ENCODE data around the gene PIGP.

Gene PIGP

GRCh38 chr21:37082375-37082774 is 9.5 kb upstream of the PIGP start:
- Histone ChIP-seq H3K27ac (no peak overlapping the region), H3K4me3 (no peak overlapping the region), H3K9ac (ENCODE audit: insufficient read length) (no peak overlapping the region), H3K9me3 (ENCODE audit: low read depth, low read length) (peaks cover 8% of the 10 kb centered on the region; the same call in 1 of the 2 replicates), H3K36me3 (ENCODE audit: insufficient read depth, low read length) (peaks cover 6% of the 10 kb centered on the region; the same call in 1 of the 2 replicates)
- TF ChIP-seq FOXP2 (optimal IDR thresholded peaks at IDR 0.05; ENCODE audit: control extremely low read depth, extremely low read length, insufficient read depth) (no peak), EZH2 (IDR thresholded peaks at IDR 0.05) (no peak), POLR2AphosphoS5 (IDR thresholded peaks at IDR 0.05; ENCODE audit: borderline replicate concordance, low read depth, low read length) (no peak)
- DNase-seq (ENCODE audit: low read depth, low spot score): no peak

- 0 out of 2 replicates have a peak, but pooled peaks cover 9% of the 10 kb centered on the region for H3K36me3 ChIP-seq (ENCODE audit: insufficient read depth, low read length)
- DNase-seq (ENCODE audit: low read depth, low spot score): no peak
- no peak overlapping the region for H3K27ac ChIP-seq
- TF ChIP-seq FOXP2 (optimal IDR thresholded peaks at IDR 0.05; ENCODE audit: control extremely low read depth, extremely low read length, insufficient read depth): no peak
- TF ChIP-seq POLR2AphosphoS5 (IDR thresholded peaks at IDR 0.05; ENCODE audit: borderline replicate concordance, low read depth, low read length): no peak
- TF ChIP-seq EZH2 (IDR thresholded peaks at IDR 0.05): no peak
- peaks cover 8% of the 10 kb centered on the region; the same call in 1 of the 2 replicates for H3K9me3 ChIP-seq (ENCODE audit: low read depth, low read length)
- H3K9ac ChIP-seq (ENCODE audit: insufficient read length): no peak overlapping the region
- H3K4me3 ChIP-seq: no peak overlapping the region
Observed at GRCh38 chr21:37079211-37079824, 6.4 kb upstream of the PIGP start.

GRCh38 chr21:37077403-37077802 is 4.5 kb upstream of the PIGP start:
- H3K9me3 ChIP-seq (ENCODE audit: low read depth, low read length): peaks cover 8% of the 10 kb centered on the region; the same call in 1 of the 2 replicates

GRCh38 chr21:37076087-37076850 is 3.4 kb upstream of the PIGP start:
- Histone ChIP-seq H3K9me3 (ENCODE audit: low read depth, low read length) (peaks cover 8% of the 10 kb centered on the region; the same call in 1 of the 2 replicates), H3K36me3 (ENCODE audit: insufficient read depth, low read length) (0 out of 2 replicates have a peak, but pooled peaks cover 6% of the 10 kb centered on the region), H3K27ac (no peak overlapping the region), H3K4me3 (no peak overlapping the region), H3K9ac (ENCODE audit: insufficient read length) (no peak overlapping the region)
- no peak for DNase-seq (ENCODE audit: low read depth, low spot score)
- TF ChIP-seq POLR2AphosphoS5 (IDR thresholded peaks at IDR 0.05; ENCODE audit: borderline replicate concordance, low read depth, low read length) (no peak), EZH2 (IDR thresholded peaks at IDR 0.05) (no peak), FOXP2 (optimal IDR thresholded peaks at IDR 0.05; ENCODE audit: control extremely low read depth, extremely low read length, insufficient read depth) (no peak)

More at GRCh38 chr21:37077403-37077802, 4.5 kb upstream of the PIGP start:
- no peak overlapping the region for H3K9ac ChIP-seq (ENCODE audit: insufficient read length)
- DNase-seq (ENCODE audit: low read depth, low spot score): no peak
- H3K4me3 ChIP-seq: no peak overlapping the region
- 0 out of 2 replicates have a peak, but pooled peaks cover 9% of the 10 kb centered on the region for H3K36me3 ChIP-seq (ENCODE audit: insufficient read depth, low read length)
- H3K27ac ChIP-seq: no peak overlapping the region
- no peak for TF ChIP-seq POLR2AphosphoS5 (IDR thresholded peaks at IDR 0.05; ENCODE audit: borderline replicate concordance, low read depth, low read length)
- TF ChIP-seq FOXP2 (optimal IDR thresholded peaks at IDR 0.05; ENCODE audit: control extremely low read depth, extremely low read length, insufficient read depth): no peak
- TF ChIP-seq EZH2 (IDR thresholded peaks at IDR 0.05): no peak

GRCh38 chr21:37075214-37075770 is 2.4 kb upstream of the PIGP start:
- TF ChIP-seq POLR2AphosphoS5 (IDR thresholded peaks at IDR 0.05; ENCODE audit: borderline replicate concordance, low read depth, low read length) (no peak), FOXP2 (optimal IDR thresholded peaks at IDR 0.05; ENCODE audit: control extremely low read depth, extremely low read length, insufficient read depth) (no peak)
- H3K27ac ChIP-seq: no peak overlapping the region
- peak overlapping the region; percentile 82 for H3K4me3 ChIP-seq
- H3K36me3 ChIP-seq (ENCODE audit: insufficient read depth, low read length): 0 out of 2 replicates have a peak, but pooled peaks cover 5% of the 10 kb centered on the region
- no peak for DNase-seq (ENCODE audit: low read depth, low spot score)
- no peak overlapping the region for H3K9ac ChIP-seq (ENCODE audit: insufficient read length)
- peaks cover 8% of the 10 kb centered on the region; the same call in 1 of the 2 replicates for H3K9me3 ChIP-seq (ENCODE audit: low read depth, low read length)

GRCh38 chr21:37074546-37074945 is 1.7 kb upstream of the PIGP start:
- Histone ChIP-seq H3K4me3 (peak overlapping the region; percentile 82), H3K9ac (ENCODE audit: insufficient read length) (peak overlapping the region; percentile 88), H3K36me3 (ENCODE audit: insufficient read depth, low read length) (0 out of 2 replicates have a peak, but pooled peaks cover 5% of the 10 kb centered on the region), H3K9me3 (ENCODE audit: low read depth, low read length) (peaks cover 8% of the 10 kb centered on the region; the same call in 1 of the 2 replicates), H3K27ac (no peak overlapping the region; the same call in 1 of the 2 replicates)
- no peak for TF ChIP-seq POLR2AphosphoS5 (IDR thresholded peaks at IDR 0.05; ENCODE audit: borderline replicate concordance, low read depth, low read length)
- TF ChIP-seq EZH2 (IDR thresholded peaks at IDR 0.05): no peak
- TF ChIP-seq FOXP2 (optimal IDR thresholded peaks at IDR 0.05; ENCODE audit: control extremely low read depth, extremely low read length, insufficient read depth): no peak
- no peak for DNase-seq (ENCODE audit: low read depth, low spot score)

GRCh38 chr21:37074197-37074510 is 1.3 kb upstream of the PIGP start:
- Histone ChIP-seq H3K9me3 (ENCODE audit: low read depth, low read length) (peaks cover 8% of the 10 kb centered on the region; the same call in 1 of the 2 replicates), H3K9ac (ENCODE audit: insufficient read length) (peak overlapping the region; percentile 88), H3K36me3 (ENCODE audit: insufficient read depth, low read length) (0 out of 2 replicates have a peak, but pooled peaks cover 5% of the 10 kb centered on the region), H3K27ac (no peak overlapping the region; the same call in 1 of the 2 replicates), H3K4me3 (peak overlapping the region; percentile 82)
- TF ChIP-seq FOXP2 (optimal IDR thresholded peaks at IDR 0.05; ENCODE audit: control extremely low read depth, extremely low read length, insufficient read depth) (no peak), POLR2AphosphoS5 (IDR thresholded peaks at IDR 0.05; ENCODE audit: borderline replicate concordance, low read depth, low read length) (no peak), EZH2 (IDR thresholded peaks at IDR 0.05) (no peak)
- no peak for DNase-seq (ENCODE audit: low read depth, low spot score)
